Activated CD8-positive, alpha-beta T cell treated with anti-CD3 and anti-CD28 coated beads for 36 hours (primary cell): ENCODE results near the gene AUTS2. TPM values are rescaled to one million over a fixed set of nuclear protein-coding genes. Genes with fewer than 3 reads are reported as not detected.

Experiments used
- ATAC-seq: fragments of 200-7000 bp; cut with Tn5 transposase; one replicate; pipeline ENCODE4 v1.10.0; 2021; ENCODE audit warnings: mild to moderate bottlenecking, moderate library complexity
- CTCF ChIA-PET: fragments of 350-600 bp; sonication (Branson Sonifier 250); formaldehyde crosslinking; loops from one replicate; lab custom pipeline; 2021; ENCODE audit warnings: antibody characterized with exemption; lab: Charles Lee
- POLR2A ChIA-PET: fragments of 350-600 bp; sonication (Branson Sonifier 250); formaldehyde crosslinking; loops from one replicate; lab custom pipeline; 2021; ENCODE audit warnings: antibody characterized with exemption; lab: Charles Lee
- DNase-seq: peaks from one replicate; pipeline ENCODE4 v3.0.0-alpha.2; 2020
- H3K27ac Mint-ChIP-seq: one replicate; pipeline ENCODE4 v1.8.0; 2021; ENCODE audit warnings: mild to moderate bottlenecking, mixed read lengths
- H3K27me3 Mint-ChIP-seq: one replicate; pipeline ENCODE4 v1.8.0; 2021; ENCODE audit warnings: mixed read lengths
- H3K36me3 Mint-ChIP-seq: one replicate; pipeline ENCODE4 v1.8.0; 2021; ENCODE audit warnings: low read depth, mixed read lengths
- H3K4me1 Mint-ChIP-seq: one replicate; pipeline ENCODE4 v1.8.0; 2021; ENCODE audit warnings: low read depth, mixed read lengths
- H3K4me3 Mint-ChIP-seq: one replicate; pipeline ENCODE4 v1.8.0; 2021; ENCODE audit warnings: mild to moderate bottlenecking, moderate library complexity, mixed read lengths
- H3K9me3 Mint-ChIP-seq: one replicate; pipeline ENCODE4 v1.8.0; 2021; ENCODE audit warnings: mixed read lengths
- intact Hi-C: fragments of 100-400 bp; cut with micrococcal nuclease; formaldehyde crosslinking; loops from one replicate; pipeline ENCODE4 v1.10.0; 2022
- total RNA-seq, 2 experiments: library from RNA; stranded (reverse); gene quantifications; one replicate each; pipeline ENCODE4 v1.2.3, GENCODE V29; 2021
- TF ChIP-seq, protein P1 (sequence below): fragments of 200-600 bp; IDR thresholded peaks from one replicate; pipeline ENCODE4 v1.8.0; 2022; ENCODE audit warnings: antibody characterized with exemption, mild to moderate bottlenecking

AUTS2 gene
- total RNA-seq, 2 experiments from 2014 or later: 3.1 to 3.3 TPM

DNA sequence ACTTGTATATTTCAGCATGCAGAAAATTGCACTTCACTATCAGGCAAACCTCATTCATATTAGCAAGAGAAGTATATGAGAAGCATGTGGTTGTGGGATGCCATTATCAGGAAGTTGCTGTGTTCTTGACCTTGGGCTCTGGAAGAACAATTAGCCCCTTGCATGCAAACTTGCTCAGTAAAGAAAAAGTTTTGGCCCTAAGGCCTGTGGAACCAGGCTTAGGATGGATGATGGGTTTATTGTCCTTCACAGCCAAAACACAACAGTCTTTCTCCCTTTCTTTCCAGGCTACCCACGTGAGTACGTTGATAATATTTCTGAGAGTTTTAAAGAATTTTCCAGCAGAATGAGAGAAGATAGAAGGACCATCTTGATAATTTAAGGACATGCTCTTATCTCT lies 166.4 kb downstream of the AUTS2 start:
- Mint-ChIP-seq H3K4me3 (no peak overlapping the region), H3K4me1 (no peaks in the 10 kb centered on the region), H3K36me3 (no peaks in the 10 kb centered on the region), H3K27me3 (no peaks in the 10 kb centered on the region), H3K27ac (no peak overlapping the region), H3K9me3 (no peaks in the 10 kb centered on the region)
- POLR2A ChIA-PET: no interaction called here
- TF ChIP-seq, protein P1, sequence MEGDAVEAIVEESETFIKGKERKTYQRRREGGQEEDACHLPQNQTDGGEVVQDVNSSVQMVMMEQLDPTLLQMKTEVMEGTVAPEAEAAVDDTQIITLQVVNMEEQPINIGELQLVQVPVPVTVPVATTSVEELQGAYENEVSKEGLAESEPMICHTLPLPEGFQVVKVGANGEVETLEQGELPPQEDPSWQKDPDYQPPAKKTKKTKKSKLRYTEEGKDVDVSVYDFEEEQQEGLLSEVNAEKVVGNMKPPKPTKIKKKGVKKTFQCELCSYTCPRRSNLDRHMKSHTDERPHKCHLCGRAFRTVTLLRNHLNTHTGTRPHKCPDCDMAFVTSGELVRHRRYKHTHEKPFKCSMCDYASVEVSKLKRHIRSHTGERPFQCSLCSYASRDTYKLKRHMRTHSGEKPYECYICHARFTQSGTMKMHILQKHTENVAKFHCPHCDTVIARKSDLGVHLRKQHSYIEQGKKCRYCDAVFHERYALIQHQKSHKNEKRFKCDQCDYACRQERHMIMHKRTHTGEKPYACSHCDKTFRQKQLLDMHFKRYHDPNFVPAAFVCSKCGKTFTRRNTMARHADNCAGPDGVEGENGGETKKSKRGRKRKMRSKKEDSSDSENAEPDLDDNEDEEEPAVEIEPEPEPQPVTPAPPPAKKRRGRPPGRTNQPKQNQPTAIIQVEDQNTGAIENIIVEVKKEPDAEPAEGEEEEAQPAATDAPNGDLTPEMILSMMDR: no peak
- DNase-seq (no peak), ATAC-seq (no peak)
- intact Hi-C loops: no loop called here
- CTCF ChIA-PET: no interaction called here

DNA sequence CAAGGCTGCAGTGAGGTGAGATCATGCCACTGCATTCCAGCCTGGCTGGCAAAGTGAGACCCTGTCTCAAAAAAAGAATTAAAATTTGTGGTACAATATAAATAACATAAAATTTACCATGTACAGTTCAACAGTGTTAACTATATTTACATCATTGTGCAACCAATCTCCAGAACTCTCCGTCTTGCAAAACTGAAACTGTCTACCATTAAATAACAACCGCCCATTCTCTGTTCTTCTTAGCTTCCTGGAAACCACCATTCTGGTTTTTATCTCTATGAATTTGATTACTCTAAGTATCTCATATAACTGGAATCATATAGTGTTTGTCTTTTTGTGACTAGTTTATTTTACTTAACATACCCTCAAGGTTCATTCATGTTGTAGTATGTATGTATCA lies 167.6 kb downstream of the AUTS2 start:
- TF ChIP-seq, protein P1: no peak
- H3K36me3 Mint-ChIP-seq: no peaks in the 10 kb centered on the region
- H3K27me3 Mint-ChIP-seq: no peaks in the 10 kb centered on the region
- ChIA-PET CTCF (no interaction called here), POLR2A (no interaction called here)
- intact Hi-C loops: no loop called here
- no peak overlapping the region for H3K4me3 Mint-ChIP-seq
- H3K9me3 Mint-ChIP-seq: no peaks in the 10 kb centered on the region
- DNase-seq: no peak
- no peak overlapping the region for H3K27ac Mint-ChIP-seq
- ATAC-seq: no peak
- H3K4me1 Mint-ChIP-seq: no peaks in the 10 kb centered on the region

DNA sequence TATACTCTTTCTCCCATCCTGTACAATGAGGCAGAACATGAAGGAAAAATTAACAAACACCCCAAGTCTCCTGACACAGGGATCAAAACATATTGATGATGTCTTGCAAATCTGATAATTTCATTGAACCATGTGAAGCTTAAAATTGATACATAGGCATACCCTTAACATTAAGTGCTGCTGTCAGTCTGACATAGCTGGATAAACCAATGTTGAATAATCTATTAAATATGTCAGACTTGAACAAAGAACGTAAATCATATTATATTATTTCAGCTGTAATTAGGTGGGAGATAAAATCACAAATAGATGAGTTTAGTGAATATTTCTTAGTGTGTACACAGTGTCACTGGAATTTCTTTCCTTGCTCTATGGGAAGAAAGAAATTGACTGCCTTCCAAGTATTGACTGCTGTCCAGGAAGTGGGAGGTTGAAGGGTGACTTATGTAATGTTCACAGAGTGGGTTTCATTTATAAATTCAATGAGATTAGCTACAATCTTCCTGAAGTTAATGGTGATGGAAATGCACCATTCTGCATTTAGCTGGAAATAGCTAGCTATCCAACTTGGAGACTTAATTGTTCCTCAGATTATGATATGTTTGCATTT lies 170.8 kb downstream of the AUTS2 start:
- Mint-ChIP-seq H3K4me1 (no peaks in the 10 kb centered on the region), H3K36me3 (no peaks in the 10 kb centered on the region), H3K27ac (no peak overlapping the region), H3K4me3 (no peak overlapping the region), H3K9me3 (no peaks in the 10 kb centered on the region), H3K27me3 (no peaks in the 10 kb centered on the region)
- TF ChIP-seq, protein P1: no peak
- intact Hi-C loops: no loop called here
- ChIA-PET POLR2A (interaction anchor here (0.9 kb wide), 1 partner anchor 79 kb away, joined by 3 read pairs; no protein-coding TSS in a partner anchor), CTCF (no interaction called here)
- no peak for ATAC-seq
- no peak for DNase-seq

DNA sequence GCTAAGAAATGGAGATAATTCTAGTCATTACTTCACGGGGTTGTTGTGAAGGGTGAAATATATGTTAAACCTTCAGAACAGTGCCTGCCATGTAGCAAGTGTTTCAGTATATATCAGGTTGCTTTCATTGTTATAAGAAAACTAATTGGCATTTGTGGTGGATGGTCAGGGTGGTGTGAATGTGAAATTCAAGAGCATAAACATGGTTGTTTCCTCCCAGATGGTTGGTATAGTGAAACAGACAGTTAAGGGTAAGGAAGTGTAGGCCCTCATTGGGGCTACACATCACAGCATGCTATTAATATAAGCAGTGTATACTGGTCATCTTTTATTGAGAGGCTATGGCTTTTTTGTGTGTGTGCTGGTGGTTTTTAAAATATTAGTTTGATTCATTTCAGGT lies 171.6 kb downstream of the AUTS2 start:
- DNase-seq (no peak), ATAC-seq (no peak)
- intact Hi-C loops: no loop called here
- Mint-ChIP-seq H3K9me3 (no peaks in the 10 kb centered on the region), H3K4me3 (no peak overlapping the region), H3K27ac (no peak overlapping the region), H3K4me1 (no peaks in the 10 kb centered on the region), H3K36me3 (no peaks in the 10 kb centered on the region), H3K27me3 (no peaks in the 10 kb centered on the region)
- TF ChIP-seq, protein P1: no peak
- ChIA-PET CTCF (no interaction called here), POLR2A (interaction anchor here (0.9 kb wide), 1 partner anchor 78 kb away, joined by 3 read pairs; no protein-coding TSS in a partner anchor)

DNA sequence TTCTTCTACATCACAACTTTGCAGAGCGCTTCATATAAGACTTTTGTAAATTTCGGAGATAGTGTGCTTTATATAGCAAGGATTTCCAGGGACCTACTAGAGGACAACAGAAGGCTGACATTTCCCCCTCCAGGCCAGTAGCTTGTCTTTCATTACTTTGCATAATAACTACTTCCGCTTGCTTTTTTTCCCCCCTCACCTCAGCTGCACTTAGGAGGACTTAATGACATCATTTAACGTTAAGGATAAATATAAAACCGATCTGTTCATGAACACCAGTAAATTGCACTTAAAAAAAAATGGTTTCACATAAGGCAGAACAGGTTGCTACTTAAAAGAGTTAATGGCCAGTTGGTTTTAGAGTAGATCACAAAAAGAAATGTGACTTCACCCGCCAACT lies 172.3 kb downstream of the AUTS2 start:
- no peak overlapping the region for H3K4me3 Mint-ChIP-seq
- DNase-seq (no peak), ATAC-seq (no peak)
- no peak overlapping the region for H3K27ac Mint-ChIP-seq
- no peaks in the 10 kb centered on the region for H3K27me3 Mint-ChIP-seq
- H3K36me3 Mint-ChIP-seq: no peaks in the 10 kb centered on the region
- CTCF ChIA-PET: no interaction called here
- POLR2A ChIA-PET: no interaction called here
- TF ChIP-seq, protein P1: no peak
- intact Hi-C loops: no loop called here
- H3K4me1 Mint-ChIP-seq: no peaks in the 10 kb centered on the region
- H3K9me3 Mint-ChIP-seq: no peaks in the 10 kb centered on the region
